IPS DF 6.9 (cell line): ENCODE data around the gene TNS3.

Experiments used
- DNase-seq: peaks from one replicate; pipeline ENCODE4 v3.0.0-alpha.2; 2013; ENCODE audit warnings: low read depth, low spot score
- H3K27ac ChIP-seq: one replicate; pipeline ENCODE4 v1.5.1; 2013; ENCODE audit warnings: low read length, control low read depth
- H3K27me3 ChIP-seq: 2 replicates; pipeline ENCODE4 v1.6.1; 2013; ENCODE audit warnings: mild to moderate bottlenecking, low read length; ENCODE audit not compliant: control insufficient read depth, insufficient read depth
- H3K36me3 ChIP-seq: 2 replicates; pipeline ENCODE4 v1.6.1; 2013; ENCODE audit warnings: low read length; ENCODE audit not compliant: control insufficient read depth, insufficient read depth
- H3K4me1 ChIP-seq: 2 replicates; pipeline ENCODE4 v1.6.1; 2013; ENCODE audit warnings: low read length; ENCODE audit not compliant: control insufficient read depth, insufficient read depth
- H3K4me3 ChIP-seq: 2 replicates; pipeline ENCODE4 v1.5.1; 2013; ENCODE audit warnings: mild to moderate bottlenecking, low read length
- H3K9me3 ChIP-seq: 2 replicates; pipeline ENCODE4 v1.6.1; 2013; ENCODE audit warnings: low read length, inconsistent platforms; ENCODE audit not compliant: control insufficient read depth, insufficient read depth
- WGBS: extraction: QIAGEN DNeasy Blood & Tissue Kit; methylation state at CpG from one replicate; pipeline ENCODE4 v1.1.7; 2013; ENCODE audit warnings: mixed read lengths, missing lambda C conversion rate; ENCODE audit not compliant: insufficient read length, insufficient coverage; 5-methylcytosine and 5-hydroxymethylcytosine counted together

Gene TNS3

GRCh38 chr7:47411281-47411869 is 170.5 kb downstream of the TNS3 start:
- H3K36me3 ChIP-seq: no peaks in the 10 kb centered on the region
- no peak for DNase-seq
- no peaks in the 10 kb centered on the region for H3K4me1 ChIP-seq
- H3K4me3 ChIP-seq: no peak overlapping the region
- no peaks in the 10 kb centered on the region for H3K9me3 ChIP-seq
- H3K27ac ChIP-seq: no peak overlapping the region
- no peaks in the 10 kb centered on the region for H3K27me3 ChIP-seq
- WGBS: no CpG with 5 or more reads among the region's 18 CpGs

DNA sequence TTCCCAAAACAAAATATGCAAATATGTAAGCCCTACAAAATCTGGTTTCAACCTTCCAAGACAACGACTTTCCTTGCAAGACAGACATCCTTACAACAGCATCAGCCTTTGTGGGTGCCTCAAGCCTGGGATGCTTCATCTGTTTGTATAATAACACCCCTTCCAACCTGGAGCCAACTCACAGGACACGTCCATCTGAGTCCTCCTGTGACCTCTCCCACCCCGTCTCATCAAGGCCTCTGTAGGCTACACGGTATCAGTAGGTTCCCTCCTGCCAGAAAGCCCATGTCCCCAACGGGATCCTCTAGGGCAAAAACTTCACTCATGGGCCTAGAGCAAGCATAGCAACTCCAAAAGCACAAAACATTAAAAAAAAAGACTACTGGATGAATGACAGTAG is 173.2 kb downstream of the TNS3 start:
- H3K27me3 ChIP-seq: no peaks in the 10 kb centered on the region
- no CpG with 5 or more reads among the region's 5 CpGs for WGBS
- no peaks in the 10 kb centered on the region for H3K36me3 ChIP-seq
- no peaks in the 10 kb centered on the region for H3K9me3 ChIP-seq
- H3K4me3 ChIP-seq: no peak overlapping the region
- no peak overlapping the region for H3K27ac ChIP-seq
- no peaks in the 10 kb centered on the region for H3K4me1 ChIP-seq
- DNase-seq: no peak

GRCh38 chr7:47407821-47408674 is 173.9 kb downstream of the TNS3 start:
- Histone ChIP-seq H3K4me1 (no peaks in the 10 kb centered on the region), H3K27me3 (no peaks in the 10 kb centered on the region), H3K36me3 (no peaks in the 10 kb centered on the region), H3K4me3 (no peak overlapping the region), H3K9me3 (no peaks in the 10 kb centered on the region), H3K27ac (no peak overlapping the region)
- DNase-seq: no peak
- WGBS: no CpG with 5 or more reads among the region's 14 CpGs

- Histone ChIP-seq H3K27ac (no peak overlapping the region), H3K4me1 (no peaks in the 10 kb centered on the region), H3K4me3 (no peak overlapping the region), H3K9me3 (no peaks in the 10 kb centered on the region), H3K36me3 (no peaks in the 10 kb centered on the region), H3K27me3 (no peaks in the 10 kb centered on the region)
- DNase-seq: no peak
- no CpG with 5 or more reads among the region's 13 CpGs for WGBS
These were observed 174.8 kb downstream of the TNS3 start for GRCh38 chr7:47407136-47407535.

DNA sequence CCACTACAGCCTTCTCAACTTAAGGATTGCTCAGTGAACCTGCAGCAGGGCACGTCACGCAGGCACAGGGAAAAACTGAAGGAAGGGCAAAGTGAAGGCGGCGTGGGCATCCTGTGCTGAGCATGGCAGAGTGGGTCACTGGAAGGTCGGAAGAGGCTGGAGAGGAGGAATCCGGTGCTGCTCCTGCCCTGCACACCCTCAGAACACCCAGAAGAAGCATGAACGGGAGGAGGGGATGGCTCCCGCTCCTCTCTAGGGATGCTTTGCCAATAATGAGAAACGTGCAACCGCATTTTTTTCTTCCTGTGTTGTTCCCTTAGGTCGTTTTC is 175.1 kb downstream of the TNS3 start:
- Histone ChIP-seq H3K36me3 (no peaks in the 10 kb centered on the region), H3K4me3 (no peak overlapping the region)
- no CpG with 5 or more reads among the region's 11 CpGs for WGBS

GRCh38 chr7:47405921-47406800 is 175.8 kb downstream of the TNS3 start:
- no peak for DNase-seq
- WGBS: no CpG with 5 or more reads among the region's 13 CpGs
- no peaks in the 10 kb centered on the region for H3K4me1 ChIP-seq
- H3K4me3 ChIP-seq: no peak overlapping the region
- no peak overlapping the region for H3K27ac ChIP-seq
- H3K9me3 ChIP-seq: no peaks in the 10 kb centered on the region
- no peaks in the 10 kb centered on the region for H3K36me3 ChIP-seq
- no peaks in the 10 kb centered on the region for H3K27me3 ChIP-seq

More for the DNA sequence above, 175.1 kb downstream of the TNS3 start:
- Histone ChIP-seq H3K27ac (no peak overlapping the region), H3K9me3 (no peaks in the 10 kb centered on the region), H3K27me3 (no peaks in the 10 kb centered on the region), H3K4me1 (no peaks in the 10 kb centered on the region)
- no peak for DNase-seq

GRCh38 chr7:47405286-47405904 is 176.5 kb downstream of the TNS3 start:
- H3K27me3 ChIP-seq: no peaks in the 10 kb centered on the region
- H3K36me3 ChIP-seq: no peaks in the 10 kb centered on the region
- no CpG with 5 or more reads among the region's 8 CpGs for WGBS
- H3K4me1 ChIP-seq: no peaks in the 10 kb centered on the region
- DNase-seq: no peak
- H3K27ac ChIP-seq: no peak overlapping the region
- H3K4me3 ChIP-seq: no peak overlapping the region
- H3K9me3 ChIP-seq: no peaks in the 10 kb centered on the region

GRCh38 chr7:47404010-47404409 is 177.9 kb downstream of the TNS3 start:
- no peak for DNase-seq
- Histone ChIP-seq H3K4me3 (no peak overlapping the region), H3K27me3 (no peaks in the 10 kb centered on the region), H3K4me1 (no peaks in the 10 kb centered on the region), H3K9me3 (no peaks in the 10 kb centered on the region), H3K36me3 (no peaks in the 10 kb centered on the region), H3K27ac (no peak overlapping the region)
- no CpG with 5 or more reads among the region's 3 CpGs for WGBS

DNA sequence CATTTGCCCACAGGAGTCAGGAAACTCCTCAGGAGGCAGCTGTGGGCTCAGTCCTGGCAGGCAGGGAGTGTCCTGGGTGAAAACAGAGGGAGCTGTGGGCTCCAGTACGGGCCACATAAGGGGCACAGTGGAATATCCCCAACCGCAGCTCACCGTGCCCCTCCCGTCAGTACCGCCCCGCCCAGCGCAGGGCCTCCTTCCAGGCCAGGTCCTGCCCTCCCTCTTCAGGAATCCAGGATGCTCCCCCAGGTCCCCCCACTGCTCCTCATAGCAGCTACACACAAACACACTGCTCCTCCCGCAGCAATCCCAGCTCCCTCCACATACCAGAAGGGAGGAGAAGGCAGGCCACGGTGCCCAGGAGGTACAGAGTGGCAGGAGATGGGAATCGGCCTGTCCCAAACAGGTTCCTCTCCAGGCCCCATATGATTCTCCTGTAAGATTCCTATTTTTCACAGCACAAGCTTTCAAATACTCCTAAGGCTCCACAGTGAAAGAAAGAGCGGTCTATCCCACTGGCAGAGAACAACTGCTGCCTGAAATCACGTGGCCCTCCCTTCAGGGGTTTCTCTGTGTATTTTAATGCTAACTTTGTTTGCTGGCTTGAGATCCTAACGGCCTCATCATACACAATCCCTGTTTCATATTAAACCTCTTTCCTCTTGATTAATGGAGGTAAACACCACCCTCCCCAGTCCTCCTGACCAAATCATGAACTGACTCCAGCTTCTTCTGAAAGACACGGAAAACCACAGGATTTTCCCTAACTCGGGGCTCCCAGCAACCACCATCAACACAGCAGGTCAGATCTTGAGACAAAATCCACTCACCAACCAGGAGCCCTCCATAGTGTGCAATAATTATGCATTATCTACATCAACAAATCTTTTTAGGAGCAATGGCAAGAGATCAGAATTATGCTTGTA is 178.7 kb downstream of the TNS3 start:
- no peaks in the 10 kb centered on the region for H3K9me3 ChIP-seq
- no peak overlapping the region for H3K27ac ChIP-seq
- H3K4me1 ChIP-seq: no peaks in the 10 kb centered on the region
- no peaks in the 10 kb centered on the region for H3K27me3 ChIP-seq
- DNase-seq: no peak
- WGBS: no CpG with 5 or more reads among the region's 15 CpGs
- H3K4me3 ChIP-seq: no peak overlapping the region
- H3K36me3 ChIP-seq: no peaks in the 10 kb centered on the region
